Activated CD4-positive, CD25-positive, alpha-beta regulatory T cell treated with anti-CD3 and anti-CD28 coated beads, Interleukin-2, amount 50 U/mL, for 16 hours (primary cell): ENCODE data around the gene LRRC42.

Experiments used
- DNase-seq: peaks from one replicate; pipeline ENCODE4 v3.0.0-alpha.2; 2020; ENCODE audit warnings: low read depth, low spot score

The LRRC42 gene

DNA sequence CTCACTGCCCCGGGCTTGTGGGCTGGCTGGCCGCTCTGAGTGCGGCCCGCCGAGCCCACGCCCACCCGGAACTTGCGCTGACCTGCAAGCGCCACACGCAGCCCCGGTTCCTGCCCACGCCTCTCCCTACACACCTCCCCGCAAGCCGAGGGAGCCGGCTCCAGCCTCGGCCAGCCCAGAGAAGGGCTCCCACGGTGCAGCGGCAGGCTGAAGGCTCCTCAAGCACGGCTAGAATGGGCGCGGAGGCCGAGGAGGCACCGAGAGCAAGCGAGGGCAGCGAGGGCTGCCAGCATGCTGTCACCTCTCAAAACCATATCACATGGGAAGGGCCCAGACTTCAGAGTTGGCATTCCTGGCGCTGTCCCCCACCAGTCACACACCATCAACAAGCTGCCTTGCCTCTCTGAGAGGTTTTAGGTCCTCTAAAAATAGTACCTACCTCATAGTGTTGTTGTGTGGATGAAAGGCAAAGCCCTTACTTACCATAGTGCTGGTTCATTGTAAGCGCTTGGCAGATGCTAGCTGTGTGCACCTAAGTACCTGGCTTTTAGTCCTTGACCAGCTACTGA lies 58.4 kb downstream of the LRRC42 start:
- DNase-seq: no peak

DNA sequence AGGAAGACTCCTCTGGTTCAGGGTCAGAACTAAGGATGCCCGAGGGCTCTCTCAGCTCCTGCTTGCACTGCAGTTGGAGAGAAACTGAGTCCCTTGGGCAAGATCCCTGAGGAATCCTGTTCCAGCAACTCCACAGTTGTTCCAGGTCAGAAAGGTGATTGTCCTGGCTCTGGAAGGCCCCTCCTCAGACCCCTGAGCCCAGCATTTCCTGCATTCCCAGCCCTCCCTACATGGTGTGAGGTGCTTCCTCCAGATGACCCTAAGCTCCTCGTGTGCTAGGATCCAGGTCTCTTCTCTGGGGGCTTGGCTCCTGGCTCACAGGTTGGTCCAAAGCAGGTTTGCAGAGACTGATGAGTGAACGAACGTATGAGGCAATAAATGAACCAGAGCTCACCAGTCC lies 60.4 kb downstream of the LRRC42 start:
- no peak for DNase-seq

DNA sequence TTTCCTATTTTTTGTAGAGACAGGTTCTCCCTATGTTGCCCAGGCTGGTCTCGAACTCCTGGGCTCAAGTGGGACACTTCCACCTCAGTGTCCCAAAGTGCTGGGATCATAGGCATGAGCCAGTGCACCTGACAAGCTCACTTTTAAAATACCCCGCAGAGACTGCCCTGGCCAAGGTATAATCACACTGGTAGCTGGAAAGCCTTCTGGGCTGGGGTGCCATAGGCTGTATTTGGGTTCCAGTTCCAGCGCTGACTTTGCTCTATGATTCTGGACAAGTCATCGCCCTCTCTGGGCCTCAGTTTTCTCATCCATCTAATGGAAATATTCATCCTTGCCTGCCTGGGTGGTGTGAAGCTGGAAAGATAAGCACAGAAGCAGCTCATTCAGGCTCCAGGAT lies 61.5 kb downstream of the LRRC42 start:
- no peak for DNase-seq

DNA sequence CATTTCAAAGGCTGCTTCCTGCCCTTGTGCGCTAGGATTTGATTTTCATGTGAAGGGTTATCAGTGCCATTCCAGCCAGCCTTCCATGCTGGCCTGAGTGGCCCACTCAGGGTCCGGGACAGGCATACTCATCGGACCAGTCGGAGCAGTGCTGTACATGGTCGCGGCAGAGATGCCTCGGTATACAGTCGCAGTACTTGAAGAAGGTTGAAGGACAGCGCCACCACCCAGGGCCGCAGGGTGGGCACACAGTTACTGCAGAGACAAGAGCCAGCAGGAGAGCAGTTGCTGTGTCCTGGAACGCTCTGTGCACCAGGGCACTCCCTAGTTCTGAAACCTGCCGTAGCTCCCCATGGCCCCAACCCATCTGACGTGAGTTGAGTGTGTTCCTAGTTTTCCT lies 62.7 kb downstream of the LRRC42 start:
- DNase-seq: no peak

DNA sequence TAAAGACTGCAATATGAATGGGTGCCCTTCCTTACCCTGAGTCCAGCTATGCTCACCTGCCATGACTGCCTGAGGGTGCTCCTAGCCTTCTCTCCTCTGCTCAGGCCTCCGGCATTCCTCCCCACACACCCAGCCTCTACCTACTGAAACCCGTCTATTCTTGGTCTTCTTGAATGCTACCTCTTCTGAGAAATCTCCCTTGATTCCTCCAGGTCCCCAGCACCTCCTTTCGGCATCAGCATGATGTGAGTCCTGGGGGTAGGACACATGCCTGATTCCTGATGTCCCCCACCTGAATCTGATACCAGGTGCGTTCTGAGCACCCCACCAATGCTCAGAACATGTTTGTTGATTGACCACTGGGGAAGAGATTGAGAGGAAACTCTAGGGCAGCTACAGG lies 63.3 kb downstream of the LRRC42 start:
- no peak for DNase-seq

DNA sequence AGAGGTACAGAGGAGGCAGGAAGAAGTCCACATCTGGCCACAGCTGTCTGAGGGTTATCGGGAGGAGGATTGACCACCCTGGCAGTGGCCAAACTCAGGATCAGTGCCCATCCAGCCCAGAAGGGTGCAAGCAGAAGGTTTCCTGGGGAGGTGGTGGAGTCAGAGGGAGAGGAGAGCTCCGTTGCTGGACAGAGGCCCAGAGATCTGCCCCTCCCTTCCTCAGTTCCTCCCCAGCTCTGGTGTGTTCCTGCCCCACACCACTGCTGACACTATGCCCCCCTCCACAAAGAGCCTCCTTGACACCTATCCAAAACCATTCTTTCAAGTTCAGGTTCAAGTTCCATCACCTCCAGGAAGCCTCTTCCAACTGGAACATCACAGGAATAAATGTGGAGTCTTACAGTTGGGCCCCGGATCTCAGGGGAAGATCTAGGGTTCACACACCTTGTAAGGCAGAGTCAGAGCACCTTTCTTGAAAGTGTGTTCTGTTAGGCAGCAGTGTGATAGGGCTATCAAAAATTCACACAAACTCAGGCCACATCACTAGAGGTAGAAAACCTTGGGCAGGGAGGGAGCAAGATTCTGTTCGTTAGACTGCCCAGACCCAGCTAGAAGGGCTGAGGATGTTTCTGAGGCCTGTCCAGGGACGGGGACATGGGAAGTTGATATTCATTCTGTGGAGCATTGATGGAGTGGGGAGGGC lies 64.4 kb downstream of the LRRC42 start:
- DNase-seq: no peak

DNA sequence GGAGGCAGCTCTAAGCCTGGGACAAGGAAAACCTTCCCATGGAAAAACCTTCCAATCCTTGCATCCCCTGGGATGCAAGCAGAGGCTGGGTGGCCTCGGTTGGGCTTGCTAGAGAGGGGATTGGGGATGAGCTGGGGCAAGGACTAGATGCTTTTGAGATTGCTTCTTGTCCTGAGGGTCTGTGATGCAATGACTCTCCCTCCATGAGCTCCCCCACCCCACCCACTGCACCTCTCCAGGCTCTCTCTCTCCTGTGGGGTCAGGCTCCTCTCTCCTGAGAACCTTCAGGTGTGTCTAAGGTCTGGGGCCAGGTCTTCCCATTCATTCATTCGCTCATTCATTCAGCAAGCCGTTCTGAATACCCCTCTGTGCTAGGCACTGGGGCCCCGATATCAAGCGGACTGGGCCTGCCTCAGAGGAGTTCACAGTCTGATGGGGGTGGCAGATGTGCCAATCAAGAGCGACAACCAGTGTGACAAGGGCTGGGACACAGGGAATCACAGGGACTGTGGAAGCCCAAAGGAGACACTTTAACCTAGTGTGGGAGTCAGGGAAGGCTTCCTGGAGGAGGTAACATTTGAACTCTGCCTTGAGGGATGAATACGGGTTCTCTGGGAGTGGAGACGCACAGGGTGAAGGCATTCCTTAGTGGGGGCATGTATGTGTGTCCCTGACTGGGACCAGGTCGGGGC lies 65.3 kb downstream of the LRRC42 start:
- DNase-seq: no peak

DNA sequence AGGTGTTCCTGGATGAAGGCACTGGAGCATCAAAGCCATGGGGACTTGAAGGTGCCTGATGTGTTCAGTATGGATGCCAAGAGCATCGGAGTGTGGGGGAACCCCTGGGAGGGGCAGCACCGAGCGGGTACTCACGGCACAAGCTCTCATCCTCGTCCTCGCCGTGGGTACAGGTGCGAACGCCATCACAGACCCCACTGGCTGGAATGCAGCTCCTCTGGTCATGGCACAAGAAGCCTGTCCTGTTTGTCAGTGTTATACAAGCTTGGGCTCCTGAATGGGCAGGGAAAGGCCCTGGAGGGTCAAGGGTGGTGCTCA lies 65.8 kb downstream of the LRRC42 start:
- DNase-seq: no peak

DNA sequence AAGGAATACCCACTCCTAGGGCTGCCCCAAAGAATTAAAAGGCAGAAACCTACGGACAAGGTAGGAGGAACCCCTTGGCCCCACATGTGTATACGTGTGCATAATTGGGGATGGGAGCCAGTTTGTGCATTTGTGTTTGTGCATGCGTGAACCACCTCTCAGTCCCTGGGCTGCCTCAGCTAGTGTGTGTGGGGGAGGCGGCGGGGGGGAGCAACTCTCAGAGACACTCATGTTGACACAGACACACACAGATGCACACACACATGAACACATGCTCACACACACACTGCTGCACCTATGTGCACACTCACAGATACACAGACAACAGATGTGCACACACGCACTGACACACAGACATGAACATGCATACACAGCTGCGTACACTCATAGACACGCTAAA lies 66.7 kb downstream of the LRRC42 start:
- no peak for DNase-seq

DNA sequence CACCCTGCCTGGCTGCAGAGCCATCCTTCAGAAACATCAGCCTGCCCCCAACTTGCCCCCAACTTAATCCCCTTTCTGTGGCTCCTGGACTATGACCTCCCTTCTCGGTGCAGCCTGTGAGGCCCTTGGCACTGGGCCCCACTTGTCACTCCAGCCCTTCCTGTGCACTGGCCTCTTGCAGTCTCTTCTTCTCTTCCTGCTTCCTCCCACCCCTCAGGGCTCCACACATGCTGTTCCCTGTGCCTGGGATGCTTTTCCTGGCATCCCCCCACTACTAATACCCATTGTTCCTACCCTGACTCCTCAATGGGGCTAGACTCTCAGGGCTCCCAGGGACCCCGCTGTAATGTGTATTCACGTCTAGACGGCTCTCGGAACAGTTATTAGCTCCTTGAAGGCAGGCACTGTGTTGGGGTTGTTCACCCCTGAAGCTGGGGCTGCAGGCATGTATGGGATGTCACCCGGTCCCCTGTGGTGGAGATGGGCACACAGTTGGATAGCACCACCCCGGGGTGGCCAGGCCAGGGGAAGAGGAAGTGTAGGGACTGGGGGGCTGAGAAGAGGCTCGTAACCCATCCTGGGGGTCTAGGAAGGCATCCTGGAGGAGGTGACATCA lies 67.4 kb downstream of the LRRC42 start:
- no peak for DNase-seq

DNA sequence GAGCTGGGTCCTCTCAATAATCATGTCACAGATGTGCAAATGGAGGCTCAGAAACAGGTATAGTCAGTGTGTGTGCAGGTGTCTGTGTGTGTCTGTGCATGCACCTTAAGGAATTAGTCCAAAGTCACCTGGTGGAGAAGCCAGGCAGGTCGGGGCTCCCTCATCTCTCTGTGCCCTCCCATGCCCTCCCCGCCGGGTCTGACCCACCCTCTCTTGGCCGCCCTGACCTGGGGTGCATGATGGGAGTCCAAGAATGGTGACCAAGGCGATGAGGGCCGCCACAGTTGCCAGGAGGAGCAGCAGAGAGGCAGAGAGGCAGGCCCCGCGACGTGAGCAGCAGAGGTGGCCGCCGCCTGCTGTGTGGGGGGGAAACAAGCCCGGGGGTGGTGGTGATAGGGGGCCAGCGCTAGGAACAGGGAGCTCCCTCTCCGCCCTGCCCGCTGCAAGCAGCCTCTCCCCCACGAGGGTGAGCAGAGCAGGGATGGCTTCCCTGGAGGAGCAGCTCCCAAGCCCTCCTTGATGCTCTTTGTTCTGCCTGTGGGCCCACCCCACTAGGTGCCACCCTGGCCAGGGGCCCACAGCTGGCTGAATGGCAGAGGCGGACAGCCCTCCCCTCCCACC lies 68.0 kb downstream of the LRRC42 start:
- no peak for DNase-seq

DNA sequence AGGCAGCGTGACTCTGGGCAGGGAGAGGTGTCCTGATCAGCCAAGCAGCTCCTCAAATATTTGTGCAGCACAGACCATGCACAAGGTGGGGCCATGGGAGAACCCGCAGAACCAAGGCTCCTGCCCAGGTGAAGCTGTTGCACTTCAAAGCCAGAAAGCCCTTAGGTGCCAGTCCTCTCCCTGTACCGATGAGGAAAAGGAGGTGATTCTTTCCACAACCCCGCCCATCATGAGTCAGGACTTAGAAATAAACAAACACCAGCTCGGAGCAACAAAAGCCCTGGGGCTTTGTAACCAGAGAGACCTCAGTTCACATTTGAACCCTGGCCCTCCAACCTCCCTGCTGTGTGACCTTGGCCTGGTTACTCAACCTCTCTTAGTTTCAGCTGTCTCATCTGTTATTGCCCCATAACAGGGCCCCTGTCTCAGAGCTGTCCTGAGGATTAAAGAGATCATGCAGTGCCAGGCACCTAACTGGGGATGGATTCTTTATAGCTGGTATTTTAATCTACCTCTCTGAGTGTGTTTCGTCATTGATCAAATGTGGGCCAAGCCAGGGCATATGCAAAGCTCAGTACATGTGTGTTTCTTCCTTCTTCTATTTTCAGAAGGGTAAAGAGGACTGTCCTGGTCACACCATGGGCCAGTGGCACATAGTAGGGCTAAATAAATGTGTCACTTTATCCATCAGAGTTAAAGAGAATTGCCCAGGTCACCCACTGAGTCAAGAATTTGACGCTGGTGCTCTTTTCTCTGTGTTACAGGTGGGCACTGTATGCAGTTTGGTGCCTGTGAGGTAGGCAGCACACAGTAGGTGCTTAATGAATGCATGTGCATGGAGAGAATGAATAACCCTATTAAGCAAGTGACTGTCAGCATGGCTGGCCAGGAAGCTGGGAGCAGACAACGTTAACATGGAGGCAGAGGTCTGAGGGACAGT lies 70.5 kb downstream of the LRRC42 start:
- DNase-seq: no peak
